Natural killer cell (primary cell): ENCODE measurements around the gene TESMIN. TPM values are rescaled to one million over a fixed set of nuclear protein-coding genes. Genes with fewer than 3 reads are reported as not detected.

Source experiments
- ATAC-seq, 3 donors: fragments of 150-1000 bp in 2 of 3; fragments of 200-7000 bp in 1 of 3; cut with Tn5 transposase; 1 replicate in 1 of 3; 2 replicates in 2 of 3; pipeline ENCODE4 v1.10.0; 2021; ENCODE audit warnings: mild to moderate bottlenecking in 2 of 3, moderate library complexity in 2 of 3
- DNase-seq, 2 donors: peaks; one replicate each; pipeline versions ENCODE4 v3.0.0 to v3.0.0-alpha.2; 2013 to 2021; ENCODE audit warnings: mixed read lengths in 1 of 2
- H3K27ac ChIP-seq: one replicate; pipeline ENCODE4 v1.5.1; 2013; ENCODE audit warnings: mild to moderate bottlenecking, low read length
- H3K27me3 ChIP-seq: one replicate; pipeline ENCODE4 v1.6.1; 2013; ENCODE audit warnings: low read length; ENCODE audit not compliant: control insufficient read depth, insufficient read depth
- H3K36me3 ChIP-seq: one replicate; pipeline ENCODE4 v1.6.1; 2013; ENCODE audit warnings: low read length; ENCODE audit not compliant: control insufficient read depth, insufficient read depth
- H3K4me1 ChIP-seq: one replicate; pipeline ENCODE4 v1.6.1; 2013; ENCODE audit warnings: low read length; ENCODE audit not compliant: control insufficient read depth, insufficient read depth
- H3K4me3 ChIP-seq: one replicate; pipeline ENCODE4 v1.5.1; 2013; ENCODE audit warnings: low read length
- H3K9me3 ChIP-seq: one replicate; pipeline ENCODE4 v1.6.1; 2013; ENCODE audit warnings: low read length; ENCODE audit not compliant: control insufficient read depth, insufficient read depth
- H3K27ac Mint-ChIP-seq, 2 donors: one replicate each; pipeline ENCODE4 v1.8.0; 2022; ENCODE audit warnings: mild to moderate bottlenecking in 2 of 2, mixed read lengths in 2 of 2, moderate library complexity in 1 of 2
- H3K27me3 Mint-ChIP-seq, 2 donors: one replicate each; pipeline ENCODE4 v1.8.0; 2022; ENCODE audit warnings: low read depth in 2 of 2, mixed read lengths in 2 of 2
- H3K36me3 Mint-ChIP-seq: one replicate; pipeline ENCODE4 v1.8.0; 2022; ENCODE audit warnings: mixed read lengths
- H3K4me1 Mint-ChIP-seq, 2 donors: one replicate each; pipeline ENCODE4 v1.8.0; 2022; ENCODE audit warnings: mixed read lengths in 2 of 2
- H3K4me3 Mint-ChIP-seq: one replicate; pipeline ENCODE4 v1.8.0; 2022; ENCODE audit warnings: mild to moderate bottlenecking, moderate library complexity, mixed read lengths
- H3K9me3 Mint-ChIP-seq, 2 donors: one replicate each; pipeline ENCODE4 v1.8.0; 2022; ENCODE audit warnings: mixed read lengths in 2 of 2
- WGBS: methylation state at CpG from one replicate; pipeline ENCODE4 v1.1.7; 2013; ENCODE audit warnings: missing lambda C conversion rate; ENCODE audit not compliant: insufficient coverage; 5-methylcytosine and 5-hydroxymethylcytosine counted together
- intact Hi-C: fragments of 100-400 bp; cut with micrococcal nuclease; formaldehyde crosslinking; loops from one replicate; pipeline ENCODE4 v1.14.2; 2022
- total RNA-seq, 4 donors: library from RNA; stranded (reverse); fragments of 120-200 nt in 1 of 4; gene quantifications; one replicate each; pipeline versions ENCODE4 v1.2.3 to v1.2.4, GENCODE V29; 2013 to 2022
- TF ChIP-seq, protein P1 (sequence below): fragments of 200-600 bp; IDR thresholded peaks from one replicate; pipeline ENCODE4 v1.8.0; 2022; ENCODE audit warnings: antibody characterized with exemption

TESMIN gene
- total RNA-seq, 3 donors from 2014 or later (not counting 1 experiment from before 2014, with no cell fraction given) = 1.1 to 3.9 (median 1.1) TPM

DNA sequence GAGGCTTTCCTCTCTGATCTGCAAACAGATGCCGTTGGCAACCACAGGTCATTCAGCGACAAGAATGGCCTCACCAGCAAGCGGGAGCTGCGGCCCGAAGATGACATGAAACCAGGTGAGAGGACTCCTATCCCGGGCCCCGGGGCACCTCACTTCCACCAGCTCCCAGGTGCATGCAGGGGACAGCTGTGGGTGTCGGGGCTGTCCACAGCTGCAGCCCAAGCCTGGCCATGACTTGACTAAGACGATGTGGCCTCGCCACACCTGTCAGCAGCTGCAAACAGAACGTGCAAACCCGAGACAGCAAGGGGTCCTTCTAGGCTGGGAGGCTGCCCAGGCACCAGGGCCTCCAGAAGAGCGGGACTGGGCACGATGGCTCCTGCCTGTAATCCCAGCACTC lies 63.3 kb downstream of the TESMIN start:
- no peak overlapping the region for H3K4me3 ChIP-seq
- H3K27ac ChIP-seq = no peak overlapping the region
- H3K27ac Mint-ChIP-seq = no peak overlapping the region
- H3K27me3 Mint-ChIP-seq = peaks cover 38 to 46% of the 10 kb centered on the region in 2 donors
- no peaks in the 10 kb centered on the region for H3K9me3 Mint-ChIP-seq
- no peak for ATAC-seq
- 91% methylated on average over 14 of the region's 14 CpGs for WGBS
- no peak overlapping the region for H3K4me3 Mint-ChIP-seq
- peaks cover 23% of the 10 kb centered on the region for H3K27me3 ChIP-seq
- DNase-seq = no peak
- H3K9me3 ChIP-seq = no peaks in the 10 kb centered on the region
- TF ChIP-seq, protein P1, sequence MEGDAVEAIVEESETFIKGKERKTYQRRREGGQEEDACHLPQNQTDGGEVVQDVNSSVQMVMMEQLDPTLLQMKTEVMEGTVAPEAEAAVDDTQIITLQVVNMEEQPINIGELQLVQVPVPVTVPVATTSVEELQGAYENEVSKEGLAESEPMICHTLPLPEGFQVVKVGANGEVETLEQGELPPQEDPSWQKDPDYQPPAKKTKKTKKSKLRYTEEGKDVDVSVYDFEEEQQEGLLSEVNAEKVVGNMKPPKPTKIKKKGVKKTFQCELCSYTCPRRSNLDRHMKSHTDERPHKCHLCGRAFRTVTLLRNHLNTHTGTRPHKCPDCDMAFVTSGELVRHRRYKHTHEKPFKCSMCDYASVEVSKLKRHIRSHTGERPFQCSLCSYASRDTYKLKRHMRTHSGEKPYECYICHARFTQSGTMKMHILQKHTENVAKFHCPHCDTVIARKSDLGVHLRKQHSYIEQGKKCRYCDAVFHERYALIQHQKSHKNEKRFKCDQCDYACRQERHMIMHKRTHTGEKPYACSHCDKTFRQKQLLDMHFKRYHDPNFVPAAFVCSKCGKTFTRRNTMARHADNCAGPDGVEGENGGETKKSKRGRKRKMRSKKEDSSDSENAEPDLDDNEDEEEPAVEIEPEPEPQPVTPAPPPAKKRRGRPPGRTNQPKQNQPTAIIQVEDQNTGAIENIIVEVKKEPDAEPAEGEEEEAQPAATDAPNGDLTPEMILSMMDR = no peak
- no peaks in the 10 kb centered on the region for H3K36me3 ChIP-seq
- H3K4me1 ChIP-seq = peaks cover 9% of the 10 kb centered on the region
- peaks cover 12 to 18% of the 10 kb centered on the region in 2 donors for H3K4me1 Mint-ChIP-seq
- intact Hi-C loops = no loop called here
- H3K36me3 Mint-ChIP-seq = no peaks in the 10 kb centered on the region

DNA sequence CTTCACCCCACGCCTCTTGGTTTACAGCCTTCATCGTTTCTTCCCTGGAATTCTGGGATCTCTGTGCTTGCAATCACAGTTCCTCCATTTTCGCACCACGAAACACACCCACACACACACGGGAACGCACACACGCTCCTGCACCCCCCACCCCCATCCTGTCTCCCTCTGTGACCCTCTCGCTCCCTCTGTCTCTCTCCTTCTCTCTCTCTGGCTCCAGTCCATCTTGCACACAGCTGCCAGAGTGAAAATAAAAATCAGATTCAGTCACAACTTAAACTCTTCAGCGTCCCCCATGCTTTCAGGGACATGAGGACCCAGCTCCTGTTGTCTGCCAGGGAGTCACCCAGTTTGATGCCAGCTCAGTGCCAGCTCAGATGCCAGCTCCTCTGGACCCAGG lies 64.0 kb downstream of the TESMIN start:
- H3K4me3 Mint-ChIP-seq = no peak overlapping the region
- 81% methylated on average over 9 of the region's 9 CpGs for WGBS
- intact Hi-C loops = no loop called here
- Histone ChIP-seq H3K4me1 (peaks cover 9% of the 10 kb centered on the region), H3K36me3 (no peaks in the 10 kb centered on the region), H3K4me3 (no peak overlapping the region), H3K27me3 (peaks cover 23% of the 10 kb centered on the region), H3K27ac (no peak overlapping the region), H3K9me3 (no peaks in the 10 kb centered on the region)
- ATAC-seq (no peak), DNase-seq (no peak)
- H3K27me3 Mint-ChIP-seq = peaks cover 43 to 53% of the 10 kb centered on the region in 2 donors
- no peaks in the 10 kb centered on the region for H3K9me3 Mint-ChIP-seq
- H3K27ac Mint-ChIP-seq = no peak overlapping the region
- H3K4me1 Mint-ChIP-seq = peaks cover 12 to 18% of the 10 kb centered on the region in 2 donors
- no peaks in the 10 kb centered on the region for H3K36me3 Mint-ChIP-seq
- TF ChIP-seq, protein P1 = no peak

DNA sequence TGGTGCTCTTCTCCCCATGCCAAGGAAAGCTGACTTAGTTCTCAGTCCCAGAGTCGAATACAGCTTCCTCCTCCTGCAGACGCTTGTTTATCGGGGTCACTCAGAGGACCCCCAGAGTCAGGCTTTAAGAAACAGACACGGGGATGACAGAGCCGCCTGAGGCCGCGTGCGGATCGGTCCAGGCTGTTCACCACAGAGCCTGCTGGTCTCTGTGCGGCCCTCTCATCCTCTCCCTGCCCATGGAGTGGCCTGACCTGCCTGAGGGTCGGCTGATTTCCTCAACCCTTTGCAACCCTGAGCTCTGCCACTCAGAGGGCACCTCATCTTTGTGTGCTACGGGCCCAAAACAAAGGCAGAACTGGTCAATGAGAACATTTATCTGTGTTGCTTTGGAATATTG lies 64.8 kb downstream of the TESMIN start:
- 89% methylated on average over 12 of the region's 12 CpGs for WGBS
- Histone ChIP-seq H3K4me3 (no peak overlapping the region), H3K27ac (no peak overlapping the region), H3K4me1 (peaks cover 9% of the 10 kb centered on the region), H3K27me3 (peaks cover 23% of the 10 kb centered on the region), H3K9me3 (no peaks in the 10 kb centered on the region), H3K36me3 (no peaks in the 10 kb centered on the region)
- no peak overlapping the region for H3K4me3 Mint-ChIP-seq
- ATAC-seq = no peak
- H3K4me1 Mint-ChIP-seq = peaks cover 12 to 18% of the 10 kb centered on the region in 2 donors
- H3K27ac Mint-ChIP-seq = no peak overlapping the region
- H3K27me3 Mint-ChIP-seq = peaks cover 49 to 58% of the 10 kb centered on the region in 2 donors
- TF ChIP-seq, protein P1 = no peak
- no peaks in the 10 kb centered on the region for H3K9me3 Mint-ChIP-seq
- H3K36me3 Mint-ChIP-seq = no peaks in the 10 kb centered on the region
- intact Hi-C loops = no loop called here
- DNase-seq = no peak

DNA sequence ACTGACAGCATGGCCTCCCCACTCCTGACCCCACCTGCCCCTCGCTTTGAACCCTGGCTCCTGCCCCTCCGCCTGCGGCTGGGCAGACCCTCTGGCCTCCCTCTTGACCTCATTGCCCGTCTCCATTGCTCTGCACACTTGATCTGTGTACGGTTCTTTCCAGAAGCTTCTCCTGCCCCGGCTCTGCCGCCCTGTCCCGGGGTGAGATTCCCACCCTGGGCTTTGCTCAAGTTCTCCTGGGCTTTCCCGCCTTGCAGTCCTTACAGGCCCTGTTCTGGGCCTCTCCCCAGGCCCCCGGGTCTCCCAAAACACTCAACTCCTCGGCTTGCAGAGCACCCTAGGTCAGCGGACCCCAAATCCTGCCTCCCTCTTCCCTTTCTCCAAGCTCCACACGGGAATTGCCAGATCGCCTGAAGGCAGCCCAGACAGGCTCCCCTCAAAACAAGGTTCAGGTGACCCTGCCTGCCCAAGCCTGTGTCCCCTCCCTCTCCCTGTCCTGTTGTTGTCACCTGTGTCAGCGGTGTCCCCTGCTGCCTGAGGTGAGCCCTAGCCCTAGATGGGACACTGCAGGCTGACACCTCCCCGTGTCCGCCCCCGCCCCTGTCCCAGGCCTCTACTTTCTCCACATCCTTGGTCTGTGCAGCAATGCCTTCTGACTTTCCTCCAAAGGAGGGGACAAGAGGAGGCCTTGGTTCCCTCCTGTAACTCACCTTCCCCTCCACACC lies 65.5 kb downstream of the TESMIN start:
- no peaks in the 10 kb centered on the region for H3K36me3 Mint-ChIP-seq
- peaks cover 44 to 58% of the 10 kb centered on the region in 2 donors for H3K27me3 Mint-ChIP-seq
- intact Hi-C loops = no loop called here
- Histone ChIP-seq H3K27me3 (peaks cover 23% of the 10 kb centered on the region), H3K36me3 (no peaks in the 10 kb centered on the region), H3K9me3 (no peaks in the 10 kb centered on the region), H3K4me1 (peaks cover 8% of the 10 kb centered on the region), H3K27ac (no peak overlapping the region), H3K4me3 (no peak overlapping the region)
- H3K9me3 Mint-ChIP-seq = no peaks in the 10 kb centered on the region
- ATAC-seq = no peak
- DNase-seq = no peak
- WGBS = 93% methylated on average over 18 of the region's 18 CpGs
- TF ChIP-seq, protein P1 = no peak
- peaks cover 5 to 11% of the 10 kb centered on the region in 2 donors for H3K4me1 Mint-ChIP-seq
- no peak overlapping the region for H3K4me3 Mint-ChIP-seq
- no peak overlapping the region for H3K27ac Mint-ChIP-seq
